Endothelial cell (in vitro differentiated cells): ENCODE measurements around the gene IL17D. TPM values are rescaled to one million over a fixed set of nuclear protein-coding genes. Genes with fewer than 3 reads are reported as not detected.

Experiments
- DNase-seq: peaks from one replicate; pipeline ENCODE4 v3.0.0; 2021; ENCODE audit warnings: low spot score
- H3K27ac Mint-ChIP-seq: one replicate; pipeline ENCODE4 v1.8.0; 2021; ENCODE audit warnings: mixed read lengths, inconsistent platforms; ENCODE audit not compliant: unreplicated experiment
- H3K27me3 Mint-ChIP-seq: one replicate; pipeline ENCODE4 v1.8.0; 2021; ENCODE audit warnings: mild to moderate bottlenecking, moderate library complexity, mixed read lengths, inconsistent platforms; ENCODE audit not compliant: unreplicated experiment
- H3K36me3 Mint-ChIP-seq: one replicate; pipeline ENCODE4 v1.8.0; 2021; ENCODE audit warnings: mild to moderate bottlenecking, low read depth, mixed read lengths, inconsistent platforms; ENCODE audit not compliant: unreplicated experiment
- H3K4me1 Mint-ChIP-seq: one replicate; pipeline ENCODE4 v1.8.0; 2021; ENCODE audit warnings: mild to moderate bottlenecking, mixed read lengths, inconsistent platforms; ENCODE audit not compliant: unreplicated experiment
- H3K4me3 Mint-ChIP-seq: one replicate; pipeline ENCODE4 v1.8.0; 2021; ENCODE audit warnings: mild to moderate bottlenecking, mixed read lengths, inconsistent platforms; ENCODE audit not compliant: unreplicated experiment
- H3K9me3 Mint-ChIP-seq: one replicate; pipeline ENCODE4 v1.8.0; 2021; ENCODE audit warnings: mixed read lengths, inconsistent platforms; ENCODE audit not compliant: unreplicated experiment
- CTCF ChIP-seq: fragments of 200-600 bp; sonication (generic); IDR thresholded peaks from one replicate; pipeline ENCODE4 v1.5.0; 2021; ENCODE audit warnings: antibody characterized with exemption; ENCODE audit not compliant: unreplicated experiment
- total RNA-seq: library from RNA; stranded (reverse); fragmentation: NEBNext Ultra II Directional; extraction: Animal tissue kit (Norgen Biotek cat#: 25700); gene quantifications from one replicate; pipeline ENCODE4 v1.2.1, GENCODE V29; 2021; ENCODE audit not compliant: unreplicated experiment

The IL17D gene
- total RNA-seq, 1 donor from 2014 or later, result 2.1 TPM

DNA sequence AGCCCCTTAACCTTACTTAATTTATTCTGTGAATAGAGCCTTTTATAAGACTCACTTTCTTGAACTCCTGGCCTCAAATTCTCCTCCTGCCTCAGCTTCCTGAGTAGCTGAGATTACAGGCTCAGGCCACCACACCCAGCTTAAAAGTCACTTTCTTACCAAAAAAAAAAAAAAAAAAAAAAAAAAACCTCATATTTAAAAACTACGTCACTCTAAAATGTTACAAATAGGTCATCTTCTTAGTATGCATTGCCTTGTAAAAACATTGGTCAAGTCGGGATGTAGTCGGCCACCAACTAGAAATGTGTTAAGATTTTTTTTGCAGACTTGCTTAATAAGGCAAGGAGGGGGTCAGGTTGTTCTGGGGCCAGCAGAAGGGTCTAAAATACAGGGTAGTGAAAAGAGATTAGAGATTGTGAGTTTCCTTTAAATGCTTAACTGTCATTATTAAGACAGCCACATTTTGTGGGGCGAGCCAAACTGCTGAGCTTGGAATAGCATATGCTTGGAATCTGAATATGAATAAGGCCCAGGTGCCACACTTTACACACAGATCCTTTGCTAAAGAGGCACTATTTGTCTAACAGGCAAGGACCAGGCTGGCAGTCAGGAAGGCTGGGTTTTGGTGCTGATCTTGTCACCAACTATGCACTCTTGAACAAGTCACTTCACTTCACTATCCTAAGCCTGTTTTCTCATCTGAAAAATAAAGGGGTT is 16.5 kb upstream of the IL17D start:
- H3K9me3 Mint-ChIP-seq, result no peaks in the 10 kb centered on the region
- DNase-seq, result no peak
- no peak overlapping the region for H3K4me3 Mint-ChIP-seq
- no peak overlapping the region for H3K27ac Mint-ChIP-seq
- no peaks in the 10 kb centered on the region for H3K27me3 Mint-ChIP-seq
- no peaks in the 10 kb centered on the region for H3K36me3 Mint-ChIP-seq
- H3K4me1 Mint-ChIP-seq, result peaks cover 15% of the 10 kb centered on the region
- TF ChIP-seq CTCF, result no peak

DNA sequence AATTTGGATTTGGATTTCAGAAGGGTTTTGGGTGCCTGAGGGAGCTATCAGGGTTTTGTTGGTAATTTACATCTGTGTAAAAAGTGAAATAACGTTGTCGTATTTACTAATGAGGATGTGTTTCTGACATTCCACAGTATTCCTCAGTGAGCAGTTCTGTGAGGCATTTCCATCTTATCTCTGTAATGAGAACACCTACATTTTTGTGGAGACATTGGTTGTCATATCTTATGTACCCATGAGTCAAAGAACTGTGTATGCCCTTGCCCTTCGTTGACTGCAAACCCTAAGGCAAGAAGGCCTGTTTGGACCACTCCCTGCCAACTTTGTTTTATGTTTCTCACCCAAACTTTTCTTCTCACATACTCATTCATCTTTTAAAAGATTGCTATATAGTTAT is 14.2 kb upstream of the IL17D start:
- H3K36me3 Mint-ChIP-seq, result no peaks in the 10 kb centered on the region
- TF ChIP-seq CTCF, result no peak
- no peaks in the 10 kb centered on the region for H3K27me3 Mint-ChIP-seq
- H3K9me3 Mint-ChIP-seq, result no peaks in the 10 kb centered on the region
- no peak overlapping the region for H3K4me3 Mint-ChIP-seq
- no peak overlapping the region for H3K27ac Mint-ChIP-seq
- no peak for DNase-seq
- peaks cover 14% of the 10 kb centered on the region for H3K4me1 Mint-ChIP-seq

GRCh38 chr13:20691616-20692015 is 11.9 kb upstream of the IL17D start:
- no peak for DNase-seq
- H3K9me3 Mint-ChIP-seq, result no peaks in the 10 kb centered on the region

DNA sequence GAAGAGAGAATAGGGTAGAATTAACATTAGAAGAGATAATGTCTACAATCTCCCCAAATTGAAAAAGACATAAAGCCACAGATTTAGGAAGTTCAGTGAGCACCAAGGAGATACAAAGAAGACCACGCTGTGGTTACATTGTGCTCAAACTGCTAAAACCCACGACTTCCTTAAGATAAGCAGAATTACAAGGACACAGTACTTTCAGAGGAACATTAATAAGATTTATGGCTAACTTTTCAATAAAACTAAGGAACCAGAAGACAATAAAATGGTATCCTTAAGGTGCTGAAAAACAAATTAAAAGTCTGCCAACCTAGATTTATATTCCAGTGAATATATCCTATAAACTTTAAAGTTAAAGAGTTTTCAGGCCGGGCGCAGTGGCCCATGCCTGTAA is 7.4 kb upstream of the IL17D start:
- no peak for DNase-seq
- H3K9me3 Mint-ChIP-seq, result no peaks in the 10 kb centered on the region
- H3K27me3 Mint-ChIP-seq, result peaks cover 5% of the 10 kb centered on the region
- no peaks in the 10 kb centered on the region for H3K4me1 Mint-ChIP-seq
- no peak overlapping the region for H3K27ac Mint-ChIP-seq
- no peak for TF ChIP-seq CTCF
- no peak overlapping the region for H3K4me3 Mint-ChIP-seq
- H3K36me3 Mint-ChIP-seq, result no peaks in the 10 kb centered on the region

More at GRCh38 chr13:20691616-20692015, 11.9 kb upstream of the IL17D start:
- no peak for TF ChIP-seq CTCF
- Mint-ChIP-seq H3K4me3 (no peak overlapping the region), H3K27ac (no peak overlapping the region), H3K36me3 (no peaks in the 10 kb centered on the region), H3K27me3 (no peaks in the 10 kb centered on the region), H3K4me1 (peaks cover 4% of the 10 kb centered on the region)

- H3K9me3 Mint-ChIP-seq, result no peaks in the 10 kb centered on the region
- peaks cover 3% of the 10 kb centered on the region for H3K36me3 Mint-ChIP-seq
- TF ChIP-seq CTCF, result no peak
- peaks cover 2% of the 10 kb centered on the region for H3K4me1 Mint-ChIP-seq
- H3K27ac Mint-ChIP-seq, result no peak overlapping the region
- H3K4me3 Mint-ChIP-seq, result no peak overlapping the region
- H3K27me3 Mint-ChIP-seq, result peaks cover 15% of the 10 kb centered on the region
- DNase-seq, result no peak
These were observed 3.8 kb upstream of the IL17D start for GRCh38 chr13:20699715-20700114.
